B cell (primary cell): ENCODE measurements around the gene ANTXRL. TPM values are rescaled to one million over a fixed set of nuclear protein-coding genes. Genes with fewer than 3 reads are reported as not detected.

Experiments used
- ATAC-seq: fragments of 200-7000 bp; cut with Tn5 transposase; one replicate; pipeline ENCODE4 v1.10.0; 2021; ENCODE audit warnings: low read depth, mild to moderate bottlenecking, moderate number of reproducible peaks, moderate library complexity
- CTCF ChIA-PET: fragments of 350-600 bp; sonication (Branson Sonifier 250); formaldehyde crosslinking; loops from one replicate; lab custom pipeline; 2021; ENCODE audit warnings: antibody characterized with exemption, inconsistent platforms; lab: Charles Lee
- POLR2A ChIA-PET: fragments of 350-600 bp; sonication (Branson Sonifier 250); formaldehyde crosslinking; loops from one replicate; lab custom pipeline; 2021; ENCODE audit warnings: antibody characterized with exemption; lab: Charles Lee
- DNase-seq: peaks from one replicate; pipeline ENCODE4 v3.0.0; 2013
- H2AFZ ChIP-seq: 2 replicates; pipeline ENCODE4 v1.6.1; 2012; ENCODE audit warnings: mild to moderate bottlenecking, low read depth, low read length; ENCODE audit not compliant: insufficient read depth, poor library complexity, severe bottlenecking
- H3K27ac ChIP-seq, 2 donors: 1 replicate in 1 of 2; 2 replicates in 1 of 2; pipeline ENCODE4 v1.5.1; 2012 to 2013; ENCODE audit warnings: low read length in 2 of 2, mild to moderate bottlenecking in 2 of 2, moderate library complexity in 1 of 2
- H3K27me3 ChIP-seq, 4 experiments: fragments of 200-600 bp in 1 of 4; sonication (generic) in 1 of 4; replicated peaks in 1 of 4; 1 replicate in 2 of 4; 2 replicates in 2 of 4; pipeline versions ENCODE4 v1.6.1 to v1.7.0; 2013 to 2016; ENCODE audit warnings: low read length in 3 of 4, mild to moderate bottlenecking in 2 of 4, mixed read lengths in 1 of 4, moderate library complexity in 1 of 4; ENCODE audit not compliant: insufficient read depth in 4 of 4, control insufficient read depth in 3 of 4; ENCODE audit errors: control extremely low read depth in 1 of 4
- H3K36me3 ChIP-seq, 2 experiments: replicated peaks in 1 of 2; 1 replicate in 1 of 2; 2 replicates in 1 of 2; pipeline versions ENCODE4 v1.6.1 to v1.7.1; 2013; ENCODE audit warnings: low read length in 1 of 2; ENCODE audit not compliant: insufficient read depth in 2 of 2, control insufficient read depth in 1 of 2; ENCODE audit errors: control extremely low read depth in 1 of 2, extremely low read depth in 1 of 2
- H3K4me1 ChIP-seq, 2 donors: fragments of 200-600 bp in 1 of 2; sonication (generic) in 1 of 2; 1 replicate in 1 of 2; 2 replicates in 1 of 2; pipeline versions ENCODE4 v1.5.1 to v1.6.1; 2013 to 2017; ENCODE audit warnings: low read length in 2 of 2; ENCODE audit not compliant: control insufficient read depth in 2 of 2, insufficient read depth in 2 of 2
- H3K4me2 ChIP-seq: replicated peaks from 2 replicates; pipeline ENCODE3; 2012; ENCODE audit warnings: mild to moderate bottlenecking, low read depth, low read length; ENCODE audit not compliant: poor library complexity, severe bottlenecking
- H3K4me3 ChIP-seq, 5 experiments: fragments of 200-600 bp in 1 of 5; sonication (generic) in 1 of 5; 1 replicate in 3 of 5; 2 replicates in 2 of 5; pipeline versions ENCODE4 v1.5.1 to v1.7.0; 2011 to 2016; ENCODE audit warnings: low read length in 4 of 5, mild to moderate bottlenecking in 4 of 5, low read depth in 2 of 5, control low read depth in 1 of 5, moderate library complexity in 1 of 5; ENCODE audit not compliant: insufficient read depth in 1 of 5; ENCODE audit errors: control extremely low read depth in 1 of 5, extremely low read depth in 1 of 5
- H3K79me2 ChIP-seq: fragments of 200-600 bp; sonication (generic); one replicate; pipeline ENCODE4 v1.6.0; 2016; ENCODE audit warnings: low read length; ENCODE audit not compliant: control insufficient read depth, insufficient read depth
- H3K9ac ChIP-seq: fragments of 200-600 bp; sonication (generic); 2 replicates; pipeline ENCODE4 v1.6.1; 2017; ENCODE audit warnings: mild to moderate bottlenecking, low read length, moderate library complexity
- H3K9me3 ChIP-seq, 3 donors: one replicate each; pipeline versions ENCODE4 v1.6.1 to v1.7.1; 2013; ENCODE audit warnings: low read length in 2 of 3; ENCODE audit not compliant: control insufficient read depth in 2 of 3, insufficient read depth in 1 of 3; ENCODE audit errors: control extremely low read depth in 1 of 3
- H4K20me1 ChIP-seq: 2 replicates; pipeline ENCODE4 v1.6.0; 2012; ENCODE audit warnings: mild to moderate bottlenecking, low read length; ENCODE audit not compliant: insufficient read depth, control insufficient read depth, poor library complexity, severe bottlenecking
- H3K27ac Mint-ChIP-seq: one replicate; pipeline ENCODE4 v1.8.0; 2021; ENCODE audit warnings: mixed read lengths
- H3K27me3 Mint-ChIP-seq: one replicate; pipeline ENCODE4 v1.8.0; 2021; ENCODE audit warnings: mixed read lengths
- H3K4me1 Mint-ChIP-seq: one replicate; pipeline ENCODE4 v1.8.0; 2021; ENCODE audit warnings: mixed read lengths
- H3K4me3 Mint-ChIP-seq: one replicate; pipeline ENCODE4 v1.8.0; 2021; ENCODE audit warnings: mixed read lengths
- H3K9me3 Mint-ChIP-seq: one replicate; pipeline ENCODE4 v1.8.0; 2022; ENCODE audit warnings: mixed read lengths; ENCODE audit not compliant: insufficient read depth
- CTCF ChIP-seq: fragments of 200-600 bp; IDR thresholded peaks from one replicate; pipeline ENCODE4 v1.8.0; 2022; ENCODE audit warnings: antibody characterized with exemption, mild to moderate bottlenecking
- EZH2 ChIP-seq: IDR thresholded peaks from 2 replicates; pipeline ENCODE4 v1.6.1; 2012; ENCODE audit warnings: borderline replicate concordance, low read depth, mild to moderate bottlenecking, moderate library complexity, low read length; ENCODE audit not compliant: insufficient read depth, poor library complexity, severe bottlenecking
- WGBS: methylation state at CpG from one replicate; pipeline ENCODE4 v1.1.5; 2013; ENCODE audit warnings: missing lambda C conversion rate; ENCODE audit not compliant: insufficient coverage; 5-methylcytosine and 5-hydroxymethylcytosine counted together
- intact Hi-C: fragments of 100-400 bp; cut with micrococcal nuclease; formaldehyde crosslinking; loops from one replicate; pipeline ENCODE4 v1.10.0; 2022
- polyA plus RNA-seq: library from polyadenylated mRNA; depleted of rRNA; stranded (reverse); fragments of >200 nt; gene quantifications from 2 replicates; pipeline ENCODE4 v1.2.3, GENCODE V29; 2012
- total RNA-seq, 2 donors: library from RNA; stranded (reverse); fragments of 120-200 nt in 1 of 2; gene quantifications; 1 replicate in 1 of 2; 2 replicates in 1 of 2; pipeline versions ENCODE4 v1.2.3 to v1.2.4, GENCODE V29; 2013 to 2022

ANTXRL gene
- total and polyA plus RNA-seq, 2 donors (not counting 1 experiment from before 2014, with no cell fraction given): not detected

DNA sequence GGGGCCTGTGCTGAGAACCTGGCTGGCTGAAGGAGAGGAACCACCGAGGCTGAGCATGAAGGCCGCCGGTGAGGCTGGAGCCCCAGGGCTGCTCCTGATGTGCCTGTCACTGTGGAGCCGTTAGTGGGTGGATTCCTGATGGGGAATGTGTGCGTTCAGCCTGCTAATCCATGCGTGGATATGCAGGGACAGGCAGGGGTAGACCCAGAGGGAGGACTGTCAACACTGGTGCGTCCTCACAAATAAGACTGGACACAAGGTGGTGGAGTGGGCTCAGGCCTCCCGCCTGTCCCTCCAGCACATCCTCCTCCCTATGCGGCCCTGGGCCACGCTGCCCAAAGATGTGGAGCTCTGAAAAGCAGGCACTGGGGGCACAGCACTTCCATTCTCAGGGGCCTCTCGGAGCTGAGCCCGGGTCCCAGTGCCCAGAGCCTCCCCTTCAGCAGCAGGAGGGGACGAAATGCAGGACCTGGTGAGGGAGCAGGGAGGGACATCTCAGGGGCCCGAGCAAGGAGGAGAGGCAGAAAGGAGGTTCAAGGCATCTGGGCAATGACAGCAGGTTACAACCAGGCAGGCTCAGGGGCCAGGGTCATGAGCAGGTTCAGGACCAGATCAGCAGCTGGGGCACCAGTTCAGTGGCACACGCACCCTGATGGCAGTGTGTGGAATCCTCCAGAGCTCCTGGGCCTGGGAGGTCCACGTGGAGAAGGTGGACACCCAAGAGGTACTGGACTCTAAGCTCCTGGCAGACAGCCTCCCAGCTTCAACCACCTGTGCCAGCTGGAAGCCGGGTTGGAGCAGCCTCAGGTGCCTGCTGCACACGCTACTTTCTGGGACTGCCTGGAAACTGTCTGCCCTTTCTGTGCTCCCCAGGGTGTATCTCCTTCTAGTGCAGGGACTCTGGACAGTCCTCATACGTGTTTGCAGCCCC, 33.5 kb upstream of the ANTXRL start:
- Histone ChIP-seq H3K4me1 (no peaks in the 10 kb centered on the region), H2AFZ (no peak overlapping the region), H3K27ac (no peak overlapping the region), H3K4me2 (no peak overlapping the region), H3K27me3 (no peaks in the 10 kb centered on the region), H4K20me1 (no peaks in the 10 kb centered on the region), H3K9me3 (no peaks in the 10 kb centered on the region), H3K9ac (no peak overlapping the region), H3K79me2 (peaks cover 34% of the 10 kb centered on the region), H3K4me3 (no peak overlapping the region), H3K36me3 (peaks cover 0 to 25% of the 10 kb centered on the region in 2 experiments)
- CTCF ChIA-PET: no interaction called here
- H3K27me3 Mint-ChIP-seq: no peaks in the 10 kb centered on the region
- ATAC-seq (no peak), DNase-seq (no peak)
- 90% methylated on average over 16 of the region's 19 CpGs for WGBS
- no peak overlapping the region for H3K4me3 Mint-ChIP-seq
- intact Hi-C loops: no loop called here
- no peak overlapping the region for H3K27ac Mint-ChIP-seq
- TF ChIP-seq CTCF (no peak), EZH2 (no peak)
- H3K9me3 Mint-ChIP-seq: no peaks in the 10 kb centered on the region
- H3K4me1 Mint-ChIP-seq: peaks cover 1% of the 10 kb centered on the region
- POLR2A ChIA-PET: no interaction called here

DNA sequence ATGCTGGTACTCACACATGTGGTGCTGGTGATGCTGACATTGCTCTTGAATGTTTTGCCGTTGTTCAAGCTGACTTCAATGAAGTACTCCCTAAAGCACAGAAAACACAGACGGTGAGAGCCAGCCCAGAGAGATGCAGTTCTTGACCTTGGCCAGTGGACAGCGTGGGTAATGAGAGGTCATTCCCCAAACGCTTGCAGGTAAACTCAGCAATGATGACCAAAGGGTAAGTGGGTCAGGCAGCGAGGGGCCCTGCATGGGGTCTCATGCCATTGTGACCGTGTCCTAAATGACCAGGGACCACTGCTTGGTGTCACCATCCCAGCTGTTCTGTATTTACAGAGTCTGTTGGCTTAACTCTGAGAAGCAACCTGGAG, 32.8 kb upstream of the ANTXRL start:
- no peak for TF ChIP-seq CTCF
- no peak for TF ChIP-seq EZH2
- peaks cover 0 to 25% of the 10 kb centered on the region in 2 experiments for H3K36me3 ChIP-seq
- H3K4me1 Mint-ChIP-seq: peaks cover 1% of the 10 kb centered on the region

More for the DNA sequence above, 32.8 kb upstream of the ANTXRL start:
- Histone ChIP-seq H2AFZ (no peak overlapping the region), H4K20me1 (no peaks in the 10 kb centered on the region), H3K27ac (no peak overlapping the region), H3K4me2 (no peak overlapping the region), H3K79me2 (peaks cover 37% of the 10 kb centered on the region), H3K4me3 (no peak overlapping the region), H3K27me3 (no peaks in the 10 kb centered on the region), H3K4me1 (no peaks in the 10 kb centered on the region), H3K9me3 (no peaks in the 10 kb centered on the region), H3K9ac (no peak overlapping the region)
- H3K9me3 Mint-ChIP-seq: no peaks in the 10 kb centered on the region
- H3K27ac Mint-ChIP-seq: no peak overlapping the region
- H3K4me3 Mint-ChIP-seq: no peak overlapping the region
- intact Hi-C loops: no loop called here
- ChIA-PET CTCF (no interaction called here), POLR2A (no interaction called here)
- no peaks in the 10 kb centered on the region for H3K27me3 Mint-ChIP-seq
- WGBS: 95% methylated on average over 6 of the region's 6 CpGs
- DNase-seq (no peak), ATAC-seq (no peak)
